ENCODE measurements around the gene PCLAF. TPM values are rescaled to one million over a fixed set of nuclear protein-coding genes. Genes with fewer than 3 reads are reported as not detected.
"Not testable (repeated sequence)": the region's sequence is repeated elsewhere in the genome, so short reads cannot be mapped to it uniquely, and the experiment has no call there.

Gene PCLAF
- total and polyA plus RNA-seq, 2 of the 13 experiments (the other 11 are each of a cell fraction or from before 2014, with no cell fraction given): 98.6 to 98.9 TPM

- POLR2A ChIA-PET: no interaction called here
- in situ Hi-C loops (cut with HindIII; ENCODE audit: extremely low pct_ligation_motif_present, low pct_unique_long_range_greater_than_20kb): no loop called here
These were observed 2.5 kb upstream of the PCLAF start for GRCh38 chr15:64383760-64384159.

GRCh38 chr15:64380130-64380870 is 941 bp downstream of the PCLAF start:
- peaks cover 26% of the 10 kb centered on the region for H3K79me2 ChIP-seq (ENCODE audit: insufficient read depth, low read length)
- H4K20me1 ChIP-seq (ENCODE audit: insufficient read depth, low read length); in situ Hi-C loops (cut with HindIII; ENCODE audit: extremely low pct_ligation_motif_present, low pct_unique_long_range_greater_than_20kb); CTCF ChIA-PET (ENCODE audit: low intra/inter-chr PET ratio, low total read pairs); DNase-seq (ENCODE audit: low spot score); H3K27me3 ChIP-seq (ENCODE audit: control insufficient read depth in 1 of 2, insufficient read depth in 2 of 2, low read length in 2 of 2); FAIRE-seq; H3K36me3 ChIP-seq (replicated peaks in 1 of 2; ENCODE audit: control insufficient read depth in 1 of 2, insufficient read depth in 2 of 2, low read length in 2 of 2); POLR2A ChIA-PET; H3K9me3 ChIP-seq (ENCODE audit: low read length); BruUV-seq (replicated peaks); intact Hi-C loops (cut with micrococcal nuclease; ENCODE audit: unreplicated experiment): not testable (repeated sequence)
- peak overlapping the region; percentile 77 for H3K9ac ChIP-seq (ENCODE audit: insufficient read depth, low read depth, low read length)
- peak overlapping the region; percentile 17 for H2AFZ ChIP-seq (ENCODE audit: low read length)
- TF ChIP-seq ZNF740 (CRISPR knock-in tag; IDR thresholded peaks at IDR 0.05) (peak; percentile 44; the same call in 1 of the 2 replicates), ZNF121 (CRISPR knock-in tag; IDR thresholded peaks at IDR 0.05) (0 out of 2 replicates have a peak, but pooled peaks have one; percentile 11), ZNF770 (CRISPR knock-in tag; IDR thresholded peaks at IDR 0.05) (peak; percentile 93), ZNF460 (CRISPR knock-in tag; IDR thresholded peaks at IDR 0.05; ENCODE audit: borderline replicate concordance) (peak; percentile 25; the same call in 1 of the 2 replicates)
- ATAC-seq: peak; percentile 7
- H3K4me3 ChIP-seq (replicated peaks in 1 of 3; ENCODE audit: insufficient read depth in 1 of 3, low read depth in 2 of 3, low read length in 3 of 3): peak overlapping the region; percentile 63 to 85 (median 76)
- H3K4me2 ChIP-seq (ENCODE audit: low read depth, low read length): peak overlapping the region; percentile 86
- peaks cover 30% of the 10 kb centered on the region for H3K4me1 ChIP-seq (ENCODE audit: insufficient read depth, low read length)
- WGBS (ENCODE audit: low lambda C conversion rate): 30% methylated on average over 11 of the region's 11 CpGs
- H3K27ac ChIP-seq (ENCODE audit: extremely low read length, insufficient read depth, low read length): peak overlapping the region; percentile 58

More at GRCh38 chr15:64383760-64384159, 2.5 kb upstream of the PCLAF start:
- WGBS (ENCODE audit: low lambda C conversion rate): 76% methylated on average over 2 of the region's 2 CpGs
- no TSS peak for BruUV-seq (replicated peaks)
- no peak overlapping the region for H3K27ac ChIP-seq (ENCODE audit: extremely low read length, insufficient read depth, low read length)
- FAIRE-seq (no peak), ATAC-seq (no peak), DNase-seq (ENCODE audit: low spot score) (no peak)
- H3K9ac ChIP-seq (ENCODE audit: insufficient read depth, low read depth, low read length): no peak overlapping the region
- no peaks in the 10 kb centered on the region for H3K9me3 ChIP-seq (ENCODE audit: low read length)
- peaks cover 28% of the 10 kb centered on the region for H3K79me2 ChIP-seq (ENCODE audit: insufficient read depth, low read length)
- intact Hi-C loops (cut with micrococcal nuclease; ENCODE audit: unreplicated experiment): no loop called here
- H3K36me3 ChIP-seq (replicated peaks in 1 of 2; ENCODE audit: control insufficient read depth in 1 of 2, insufficient read depth in 2 of 2, low read length in 2 of 2): no peaks in the 10 kb centered on the region
- TF ChIP-seq SRSF4 (IDR thresholded peaks at IDR 0.05; ENCODE audit: low read depth, low read length, poor library complexity, severe bottlenecking) (no peak), ZNF292 (CRISPR knock-in tag; IDR thresholded peaks at IDR 0.05; ENCODE audit: borderline replicate concordance, low read depth) (no peak), NCOA1 (CRISPR knock-in tag; IDR thresholded peaks at IDR 0.05) (no peak), MAFK (conservative IDR thresholded peaks at IDR 0.05 in 1 of 2, IDR thresholded peaks at IDR 0.05 in 1 of 2; ENCODE audit: low read length in 2 of 2) (peak; percentile 31 to 65), MAFF (IDR thresholded peaks at IDR 0.05; ENCODE audit: low read depth, low read length) (peak; percentile 58), ELF1 (CRISPR knock-in tag; IDR thresholded peaks at IDR 0.05) (no peak)
- peaks cover 40% of the 10 kb centered on the region for H3K4me1 ChIP-seq (ENCODE audit: insufficient read depth, low read length)
- CTCF ChIA-PET (ENCODE audit: low intra/inter-chr PET ratio, low total read pairs): no interaction called here
- H3K27me3 ChIP-seq (ENCODE audit: control insufficient read depth in 1 of 2, insufficient read depth in 2 of 2, low read length in 2 of 2): no peaks in the 10 kb centered on the region; a peak in 1 of 5 replicates
- H2AFZ ChIP-seq (ENCODE audit: low read length): no peak overlapping the region
- no peak overlapping the region for H3K4me3 ChIP-seq (replicated peaks in 1 of 3; ENCODE audit: insufficient read depth in 1 of 3, low read depth in 2 of 3, low read length in 3 of 3)
- H3K4me2 ChIP-seq (ENCODE audit: low read depth, low read length): no peak overlapping the region
- no peaks in the 10 kb centered on the region for H4K20me1 ChIP-seq (ENCODE audit: insufficient read depth, low read length)

Measured in HepG2 (cell line).